GM12864 (cell line): ENCODE results near the gene AP1G2.
"Not testable (repeated sequence)": the region's sequence is repeated elsewhere in the genome, so short reads cannot be mapped to it uniquely, and the experiment has no call there.

ENCODE experiments used
- DNase-seq: peaks from one replicate; pipeline ENCODE4 v3.0.0-alpha.2; 2011; ENCODE audit warnings: low read depth
- H3K4me3 ChIP-seq: 2 replicates; pipeline ENCODE4 v1.5.1; 2011; ENCODE audit warnings: mild to moderate bottlenecking, low read depth, low read length, control low read depth
- CTCF ChIP-seq: IDR thresholded peaks from 2 replicates; pipeline ENCODE4 v1.5.1; 2011; ENCODE audit warnings: low read depth, mild to moderate bottlenecking, moderate library complexity, low read length, control low read depth, inconsistent platforms; ENCODE audit errors: missing control alignments

Gene AP1G2

DNA sequence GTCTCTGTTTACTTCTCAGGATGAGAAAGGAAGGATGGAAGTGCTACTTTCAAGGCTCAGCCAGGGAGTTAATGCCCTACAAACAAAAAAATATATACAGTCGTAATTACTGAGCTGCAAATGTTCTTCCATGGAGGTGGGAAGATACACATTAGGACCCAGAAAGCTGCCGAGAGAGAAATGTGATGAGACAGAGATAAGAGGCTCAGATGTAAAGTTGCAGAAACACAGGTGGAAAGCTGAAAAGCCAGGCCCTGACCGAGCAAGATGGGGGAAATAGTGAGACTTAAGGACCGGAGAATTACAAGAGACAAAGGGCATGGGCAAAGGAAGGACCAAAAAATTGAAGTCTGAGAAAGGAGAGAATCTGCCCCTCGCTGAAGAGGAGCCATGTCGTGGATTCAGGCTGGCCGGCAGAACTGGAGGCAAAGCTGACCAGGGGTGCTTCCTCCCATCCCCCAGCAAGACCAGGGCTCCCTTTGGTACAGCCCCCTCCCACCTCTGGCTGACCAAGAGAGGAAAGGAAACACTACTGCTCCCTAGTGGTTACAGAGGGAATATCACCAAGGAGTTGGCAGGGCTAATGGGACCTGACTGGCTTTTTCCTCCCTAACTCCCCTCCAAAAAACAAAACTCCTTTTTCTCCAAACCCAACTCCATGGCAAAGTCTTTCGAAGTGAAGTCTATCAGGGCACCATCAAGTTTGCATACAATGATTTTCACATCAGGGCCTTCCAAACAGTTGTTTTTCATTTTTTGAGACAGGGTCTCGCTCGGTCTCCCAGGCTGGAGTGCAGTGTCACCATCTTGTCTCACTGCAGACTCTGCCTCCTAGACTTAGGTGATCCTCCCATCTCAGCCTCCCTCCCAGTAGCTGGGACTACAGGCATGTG is 28.1 kb downstream of the AP1G2 start:
- TF ChIP-seq CTCF: peak; percentile 89
- no peak for DNase-seq
- H3K4me3 ChIP-seq: no peak overlapping the region

DNA sequence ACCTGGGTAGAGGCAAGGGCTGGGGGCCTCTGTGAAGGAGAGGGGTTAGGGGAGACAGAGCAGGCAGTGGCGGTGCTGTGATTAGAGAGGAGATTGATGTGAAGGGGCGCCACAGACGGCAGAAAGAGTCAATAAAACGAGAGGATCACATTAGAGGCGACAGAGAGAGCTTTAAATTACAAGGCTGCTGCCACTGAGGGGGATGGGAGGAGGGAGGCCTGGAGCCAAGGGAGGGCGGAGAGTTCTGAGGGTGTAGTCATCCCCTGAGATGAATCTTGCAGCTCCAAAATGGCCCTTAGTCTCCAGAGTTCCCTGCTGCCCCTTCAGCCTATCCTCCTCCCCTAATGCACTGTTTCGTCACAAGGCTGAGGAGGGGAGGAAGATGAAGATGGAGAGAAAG is 28.8 kb downstream of the AP1G2 start:
- TF ChIP-seq CTCF: no peak
- DNase-seq: no peak
- no peak overlapping the region for H3K4me3 ChIP-seq

DNA sequence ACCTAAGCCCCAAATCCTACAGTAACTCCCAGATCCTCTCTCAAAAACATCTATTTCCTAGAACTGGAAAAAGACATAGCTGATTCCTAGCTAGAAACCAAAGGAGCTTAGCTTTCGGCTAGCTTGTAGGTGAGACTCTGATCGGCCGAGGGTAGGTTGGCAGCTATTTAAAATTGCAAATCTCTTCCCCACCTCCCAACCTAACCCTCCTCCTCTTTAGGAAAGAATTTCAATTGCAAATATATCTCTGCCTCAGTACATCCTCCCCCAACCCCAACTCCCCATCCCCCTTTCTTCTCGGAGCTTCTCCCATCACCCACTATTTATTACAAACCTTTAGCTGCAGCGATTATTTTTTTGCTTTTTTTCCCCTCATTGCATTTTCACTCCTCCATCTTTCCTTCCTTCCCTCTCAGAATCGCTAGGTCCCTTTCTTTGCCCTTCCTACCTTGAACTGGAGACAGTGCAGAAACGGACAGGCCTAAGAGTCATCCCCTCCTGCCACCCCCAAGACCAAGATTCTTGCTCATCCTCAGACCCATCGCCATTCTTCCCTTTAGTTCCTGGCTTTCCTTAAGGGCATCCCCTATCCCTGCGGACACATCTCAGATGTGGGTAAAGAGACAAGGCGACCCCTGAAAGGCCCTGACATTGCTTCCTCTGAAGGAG is 29.4 kb downstream of the AP1G2 start:
- no peak for DNase-seq
- no peak for TF ChIP-seq CTCF
- H3K4me3 ChIP-seq: no peak overlapping the region

- no peak overlapping the region for H3K4me3 ChIP-seq
- TF ChIP-seq CTCF: no peak
- DNase-seq: no peak
Measured at GRCh38 chr14:23537351-23538049, 30.1 kb downstream of the AP1G2 start.

- H3K4me3 ChIP-seq, DNase-seq: not testable (repeated sequence)
Measured at GRCh38 chr14:23536906-23537305, 30.7 kb downstream of the AP1G2 start.

GRCh38 chr14:23536494-23536893 is 31.1 kb downstream of the AP1G2 start:
- TF ChIP-seq CTCF: no peak
- no peak for DNase-seq
- no peak overlapping the region for H3K4me3 ChIP-seq

DNA sequence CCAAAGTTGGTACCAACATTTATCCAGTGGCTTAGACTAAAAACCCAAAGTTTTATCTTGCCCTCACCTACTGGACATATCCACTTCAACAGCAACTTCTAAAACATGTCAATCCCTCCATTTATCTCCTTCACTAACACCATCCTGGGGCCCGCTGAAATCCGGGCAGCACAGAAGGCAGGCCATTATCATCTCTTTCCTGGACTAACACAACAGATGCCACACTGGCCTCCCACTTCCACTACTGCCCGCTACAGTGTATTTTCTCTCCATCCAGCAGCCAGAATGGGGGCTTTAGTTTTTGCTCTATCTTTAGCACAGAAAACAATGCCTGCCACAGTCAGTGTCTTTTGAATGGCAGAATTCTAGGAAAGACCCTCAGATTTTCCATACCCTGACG is 31.6 kb downstream of the AP1G2 start:
- TF ChIP-seq CTCF: no peak
- DNase-seq: no peak
- H3K4me3 ChIP-seq: no peak overlapping the region
